Fibroblast of mammary gland (primary cell): ENCODE data around the gene ADD2.
"Not testable (repeated sequence)": the region's sequence is repeated elsewhere in the genome, so short reads cannot be mapped to it uniquely, and the experiment has no call there.

ENCODE experiments used
- DNase-seq: peaks from one replicate; pipeline ENCODE4 v3.0.0-alpha.2; 2010; ENCODE audit warnings: low read depth
- H3K4me3 ChIP-seq: 2 replicates; pipeline ENCODE4 v1.5.1; 2011; ENCODE audit warnings: low read depth, mild to moderate bottlenecking, low read length, moderate library complexity; ENCODE audit not compliant: control insufficient read depth
- CTCF ChIP-seq: conservative IDR thresholded peaks from 2 replicates; pipeline ENCODE4 v1.5.1; 2011; ENCODE audit warnings: low read depth, low read length, inconsistent platforms; ENCODE audit not compliant: control insufficient read depth, insufficient read depth

The ADD2 gene

GRCh38 chr2:70626254-70626990 is 141.6 kb downstream of the ADD2 start:
- no peak for DNase-seq
- no peak overlapping the region for H3K4me3 ChIP-seq
- no peak for TF ChIP-seq CTCF

DNA sequence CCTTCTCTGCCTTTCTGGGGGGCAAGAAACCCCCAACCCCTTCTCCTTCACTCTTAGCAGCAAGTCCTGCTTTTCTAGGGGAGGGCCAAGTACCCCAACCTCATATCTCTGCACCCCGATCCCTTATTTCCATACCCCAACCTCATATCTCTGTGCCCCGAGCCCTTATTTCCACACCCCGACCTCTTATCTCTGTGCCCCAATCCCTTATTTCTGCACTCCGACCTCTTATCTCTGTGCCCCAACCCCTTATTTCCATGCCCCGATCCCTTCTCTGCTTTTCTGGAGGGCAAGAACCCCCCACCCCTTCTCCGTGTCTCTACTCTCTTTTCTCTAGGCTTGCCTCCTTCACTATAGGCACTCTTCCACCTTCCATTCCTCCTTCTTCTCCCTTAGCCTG is 146.5 kb downstream of the ADD2 start:
- DNase-seq, H3K4me3 ChIP-seq: not testable (repeated sequence)

- no peak for DNase-seq
- no peak overlapping the region for H3K4me3 ChIP-seq
- no peak for TF ChIP-seq CTCF
Observed at GRCh38 chr2:70620020-70620419, 148.0 kb downstream of the ADD2 start.

DNA sequence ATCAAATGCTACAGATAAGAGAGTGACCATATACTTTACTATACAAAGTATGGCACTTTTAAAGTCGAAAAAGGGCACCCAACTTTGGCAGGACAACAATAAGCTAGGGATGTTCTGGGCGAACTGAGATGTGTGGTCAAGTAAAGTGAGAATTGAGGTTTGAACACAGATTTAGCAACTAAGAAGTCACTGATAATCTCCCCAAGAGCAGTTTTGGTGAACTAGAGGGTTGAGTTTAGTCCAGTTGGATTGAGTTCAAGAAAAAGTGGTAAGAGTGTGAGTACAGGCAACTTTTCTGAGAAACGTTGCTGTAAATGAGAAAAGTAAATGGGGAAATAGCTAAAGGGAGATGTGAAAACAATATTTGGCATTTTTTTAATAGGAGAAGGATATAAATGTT is 148.8 kb downstream of the ADD2 start:
- no peak overlapping the region for H3K4me3 ChIP-seq
- no peak for DNase-seq
- no peak for TF ChIP-seq CTCF

DNA sequence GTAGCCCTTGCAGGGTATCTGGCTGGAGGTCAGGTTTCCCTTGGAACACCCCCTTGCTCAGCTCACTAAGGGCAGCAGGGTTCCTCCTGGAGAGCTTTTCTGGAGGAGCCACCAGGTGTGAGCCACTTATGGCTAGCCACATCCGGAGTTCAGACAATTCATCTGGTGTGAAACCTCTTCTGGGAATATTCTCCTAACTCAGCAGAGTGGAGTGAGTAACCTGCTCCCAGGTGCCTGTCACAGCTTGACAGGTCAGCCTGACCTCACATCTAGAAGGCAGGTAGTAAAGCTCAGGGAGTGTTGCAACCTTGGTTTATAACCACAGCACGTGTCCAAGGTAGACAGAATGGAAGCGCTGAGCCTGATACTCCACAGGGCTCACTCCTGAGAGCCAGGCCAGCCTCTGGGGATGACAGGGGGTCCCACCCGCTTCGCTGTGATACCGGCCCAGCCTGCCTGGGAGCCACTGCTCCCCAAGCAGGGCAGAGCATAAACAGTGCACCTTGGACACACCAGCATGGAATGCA is 151.8 kb downstream of the ADD2 start:
- no peak for TF ChIP-seq CTCF
- no peak overlapping the region for H3K4me3 ChIP-seq
- no peak for DNase-seq

DNA sequence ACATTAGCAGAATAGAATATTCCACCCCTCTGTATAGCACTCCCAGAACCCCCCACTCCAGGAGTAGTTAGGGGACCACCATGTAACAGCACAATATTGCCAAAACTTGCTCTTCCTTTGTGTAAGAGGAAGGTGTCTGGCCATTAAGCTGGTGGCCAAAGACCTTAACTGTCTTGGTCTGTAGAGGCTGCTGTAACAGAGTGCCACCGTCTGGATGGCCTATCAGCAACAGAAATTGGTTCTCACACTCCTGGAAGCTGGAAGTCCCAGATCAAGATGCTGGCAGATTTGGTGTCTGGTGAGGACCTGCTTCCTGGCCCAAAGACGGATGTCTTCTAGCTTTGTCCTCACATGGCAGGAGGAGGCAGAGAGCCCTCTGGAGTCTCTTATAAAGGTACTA is 152.8 kb downstream of the ADD2 start:
- no peak overlapping the region for H3K4me3 ChIP-seq
- DNase-seq, result no peak
- TF ChIP-seq CTCF, result no peak

DNA sequence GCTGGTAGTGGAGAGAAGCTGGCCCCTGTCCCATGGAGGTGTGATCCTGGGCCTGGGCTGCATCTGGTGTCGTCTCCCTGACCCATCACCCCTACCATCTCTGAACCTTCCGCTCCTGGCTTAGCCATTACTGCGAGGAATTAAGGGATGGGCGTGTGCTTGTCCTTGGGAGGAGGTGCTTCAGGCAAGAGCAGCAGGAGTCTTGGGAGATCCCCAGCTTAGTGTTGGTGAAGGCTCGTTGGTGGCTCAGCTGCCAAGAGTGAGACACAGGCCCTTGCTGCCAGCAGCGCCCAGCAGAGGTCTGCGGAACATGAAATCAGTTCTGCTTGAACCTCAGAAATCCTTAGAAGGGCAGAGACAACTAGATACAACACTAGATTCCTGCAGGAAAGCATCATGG is 154.5 kb downstream of the ADD2 start:
- TF ChIP-seq CTCF, result no peak
- no peak for DNase-seq
- H3K4me3 ChIP-seq, result no peak overlapping the region
